ENCODE data around the gene AASDH. TPM values are rescaled to one million over a fixed set of nuclear protein-coding genes. Genes with fewer than 3 reads are reported as not detected.
"Not testable (repeated sequence)": the region's sequence is repeated elsewhere in the genome, so short reads cannot be mapped to it uniquely, and the experiment has no call there.

The AASDH gene
- total RNA-seq, 1 donor = 16.6 TPM

DNA sequence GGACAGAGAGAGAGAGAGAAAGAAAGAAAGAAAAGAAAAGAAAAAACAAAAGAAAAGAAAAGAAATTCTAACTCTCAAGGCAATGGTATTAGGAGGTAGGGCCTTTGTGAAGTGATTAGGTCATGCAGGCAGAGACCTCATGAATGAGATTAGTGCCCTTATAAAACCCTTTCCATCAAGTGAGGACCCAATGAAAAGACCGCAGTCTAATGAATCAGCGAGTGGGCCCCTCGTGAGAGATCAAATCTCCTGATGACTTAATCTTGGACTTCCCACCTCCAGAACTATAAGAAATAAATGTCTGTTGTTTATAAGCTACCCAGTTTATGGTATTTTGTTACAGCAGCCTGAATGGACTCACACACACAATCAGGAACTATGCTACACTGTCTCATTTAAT is 16.9 kb downstream of the AASDH start:
- no peak overlapping the region for H3K4me3 ChIP-seq (ENCODE audit: insufficient read depth, low read length)
- TF ChIP-seq, protein P1, sequence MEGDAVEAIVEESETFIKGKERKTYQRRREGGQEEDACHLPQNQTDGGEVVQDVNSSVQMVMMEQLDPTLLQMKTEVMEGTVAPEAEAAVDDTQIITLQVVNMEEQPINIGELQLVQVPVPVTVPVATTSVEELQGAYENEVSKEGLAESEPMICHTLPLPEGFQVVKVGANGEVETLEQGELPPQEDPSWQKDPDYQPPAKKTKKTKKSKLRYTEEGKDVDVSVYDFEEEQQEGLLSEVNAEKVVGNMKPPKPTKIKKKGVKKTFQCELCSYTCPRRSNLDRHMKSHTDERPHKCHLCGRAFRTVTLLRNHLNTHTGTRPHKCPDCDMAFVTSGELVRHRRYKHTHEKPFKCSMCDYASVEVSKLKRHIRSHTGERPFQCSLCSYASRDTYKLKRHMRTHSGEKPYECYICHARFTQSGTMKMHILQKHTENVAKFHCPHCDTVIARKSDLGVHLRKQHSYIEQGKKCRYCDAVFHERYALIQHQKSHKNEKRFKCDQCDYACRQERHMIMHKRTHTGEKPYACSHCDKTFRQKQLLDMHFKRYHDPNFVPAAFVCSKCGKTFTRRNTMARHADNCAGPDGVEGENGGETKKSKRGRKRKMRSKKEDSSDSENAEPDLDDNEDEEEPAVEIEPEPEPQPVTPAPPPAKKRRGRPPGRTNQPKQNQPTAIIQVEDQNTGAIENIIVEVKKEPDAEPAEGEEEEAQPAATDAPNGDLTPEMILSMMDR (IDR thresholded peaks at IDR 0.05; ENCODE audit: extremely low read depth, low read depth, low read length) = no peak
- no peaks in the 10 kb centered on the region for H4K20me1 ChIP-seq (ENCODE audit: insufficient read depth, low read length)
- no peaks in the 10 kb centered on the region for H3K79me2 ChIP-seq (ENCODE audit: insufficient read depth, low read length)
- H3K9me3 ChIP-seq (ENCODE audit: low read depth, low read length) = no peaks in the 10 kb centered on the region
- peaks cover 5% of the 10 kb centered on the region for H3K36me3 ChIP-seq (ENCODE audit: insufficient read depth, low read length)
- no peak overlapping the region for H2AFZ ChIP-seq (ENCODE audit: low read length)
- H3K27ac ChIP-seq (ENCODE audit: low read depth, low read length) = no peak overlapping the region
- no peak for DNase-seq (ENCODE audit: insufficient read length, low spot score, missing footprints)
- H3K4me1 ChIP-seq (ENCODE audit: insufficient read depth, low read length) = no peaks in the 10 kb centered on the region
- H3K4me2 ChIP-seq (ENCODE audit: insufficient read depth, low read length) = no peak overlapping the region
- H3K27me3 ChIP-seq (ENCODE audit: insufficient read depth, low read length) = no peaks in the 10 kb centered on the region

DNA sequence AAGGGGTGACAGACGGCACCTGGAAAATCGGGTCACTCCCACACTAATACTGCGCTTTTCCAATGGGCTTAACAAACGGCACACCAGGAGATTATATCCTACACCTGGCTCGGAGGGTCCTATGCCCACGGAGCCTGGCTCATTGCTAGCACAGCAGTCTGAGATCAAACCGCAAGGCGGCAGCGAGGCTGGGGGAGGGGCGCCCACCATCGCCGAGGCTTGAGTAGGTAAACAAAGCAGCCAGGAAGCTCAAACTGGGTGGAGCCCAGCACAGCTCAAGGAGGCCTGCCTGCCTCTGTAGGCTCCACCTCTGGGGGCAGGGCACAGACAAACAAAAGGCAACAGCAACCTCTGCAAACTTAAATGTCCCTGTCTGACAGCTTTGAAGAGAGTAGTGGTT is 24.3 kb downstream of the AASDH start:
- not testable (repeated sequence) for H3K79me2 ChIP-seq (ENCODE audit: insufficient read depth, low read length); H3K4me2 ChIP-seq (ENCODE audit: insufficient read depth, low read length)

GRCh38 chr4:56360071-56360470 is 27.2 kb downstream of the AASDH start:
- no peak overlapping the region for H2AFZ ChIP-seq (ENCODE audit: low read length)
- no peaks in the 10 kb centered on the region for H3K36me3 ChIP-seq (ENCODE audit: insufficient read depth, low read length)
- no peak overlapping the region for H3K4me3 ChIP-seq (ENCODE audit: insufficient read depth, low read length)
- H3K79me2 ChIP-seq (ENCODE audit: insufficient read depth, low read length) = no peaks in the 10 kb centered on the region
- TF ChIP-seq, protein P1 (IDR thresholded peaks at IDR 0.05; ENCODE audit: extremely low read depth, low read depth, low read length) = no peak
- no peaks in the 10 kb centered on the region for H4K20me1 ChIP-seq (ENCODE audit: insufficient read depth, low read length)
- H3K27ac ChIP-seq (ENCODE audit: low read depth, low read length) = no peak overlapping the region
- no peaks in the 10 kb centered on the region for H3K4me1 ChIP-seq (ENCODE audit: insufficient read depth, low read length)
- H3K27me3 ChIP-seq (ENCODE audit: insufficient read depth, low read length) = no peaks in the 10 kb centered on the region
- no peaks in the 10 kb centered on the region for H3K9me3 ChIP-seq (ENCODE audit: low read depth, low read length)
- no peak for DNase-seq (ENCODE audit: insufficient read length, low spot score, missing footprints)
- no peak overlapping the region for H3K4me2 ChIP-seq (ENCODE audit: insufficient read depth, low read length)

More for the DNA sequence above, 24.3 kb downstream of the AASDH start:
- H3K36me3 ChIP-seq (ENCODE audit: insufficient read depth, low read length); H3K9me3 ChIP-seq (ENCODE audit: low read depth, low read length); DNase-seq (ENCODE audit: insufficient read length, low spot score, missing footprints); H3K27me3 ChIP-seq (ENCODE audit: insufficient read depth, low read length); H3K4me1 ChIP-seq (ENCODE audit: insufficient read depth, low read length); H3K27ac ChIP-seq (ENCODE audit: low read depth, low read length); H2AFZ ChIP-seq (ENCODE audit: low read length); H4K20me1 ChIP-seq (ENCODE audit: insufficient read depth, low read length); H3K4me3 ChIP-seq (ENCODE audit: insufficient read depth, low read length): not testable (repeated sequence)

- no peak for DNase-seq (ENCODE audit: insufficient read length, low spot score, missing footprints)
- Histone ChIP-seq H3K4me2 (ENCODE audit: insufficient read depth, low read length) (no peak overlapping the region), H3K4me3 (ENCODE audit: insufficient read depth, low read length) (no peak overlapping the region), H3K36me3 (ENCODE audit: insufficient read depth, low read length) (no peaks in the 10 kb centered on the region), H3K27ac (ENCODE audit: low read depth, low read length) (no peak overlapping the region), H4K20me1 (ENCODE audit: insufficient read depth, low read length) (no peaks in the 10 kb centered on the region), H2AFZ (ENCODE audit: low read length) (no peak overlapping the region), H3K4me1 (ENCODE audit: insufficient read depth, low read length) (no peaks in the 10 kb centered on the region), H3K9me3 (ENCODE audit: low read depth, low read length) (no peaks in the 10 kb centered on the region), H3K27me3 (ENCODE audit: insufficient read depth, low read length) (no peaks in the 10 kb centered on the region), H3K79me2 (ENCODE audit: insufficient read depth, low read length) (no peaks in the 10 kb centered on the region)
- TF ChIP-seq, protein P1 (IDR thresholded peaks at IDR 0.05; ENCODE audit: extremely low read depth, low read depth, low read length) = no peak
These were observed 30.6 kb downstream of the AASDH start for GRCh38 chr4:56356650-56357049.
